HG03103 (cell line): Measurements from ENCODE around the gene SAMD4B.
"Not testable (repeated sequence)": the region's sequence is repeated elsewhere in the genome, so short reads cannot be mapped to it uniquely, and the experiment has no call there.

Source experiments
- ATAC-seq: cut with Tn5 transposase; IDR thresholded peaks from one replicate; pipeline ENCODE4 v1.9.1; 2021; ENCODE audit warnings: low read depth; ENCODE audit not compliant: unreplicated experiment

The SAMD4B gene

DNA sequence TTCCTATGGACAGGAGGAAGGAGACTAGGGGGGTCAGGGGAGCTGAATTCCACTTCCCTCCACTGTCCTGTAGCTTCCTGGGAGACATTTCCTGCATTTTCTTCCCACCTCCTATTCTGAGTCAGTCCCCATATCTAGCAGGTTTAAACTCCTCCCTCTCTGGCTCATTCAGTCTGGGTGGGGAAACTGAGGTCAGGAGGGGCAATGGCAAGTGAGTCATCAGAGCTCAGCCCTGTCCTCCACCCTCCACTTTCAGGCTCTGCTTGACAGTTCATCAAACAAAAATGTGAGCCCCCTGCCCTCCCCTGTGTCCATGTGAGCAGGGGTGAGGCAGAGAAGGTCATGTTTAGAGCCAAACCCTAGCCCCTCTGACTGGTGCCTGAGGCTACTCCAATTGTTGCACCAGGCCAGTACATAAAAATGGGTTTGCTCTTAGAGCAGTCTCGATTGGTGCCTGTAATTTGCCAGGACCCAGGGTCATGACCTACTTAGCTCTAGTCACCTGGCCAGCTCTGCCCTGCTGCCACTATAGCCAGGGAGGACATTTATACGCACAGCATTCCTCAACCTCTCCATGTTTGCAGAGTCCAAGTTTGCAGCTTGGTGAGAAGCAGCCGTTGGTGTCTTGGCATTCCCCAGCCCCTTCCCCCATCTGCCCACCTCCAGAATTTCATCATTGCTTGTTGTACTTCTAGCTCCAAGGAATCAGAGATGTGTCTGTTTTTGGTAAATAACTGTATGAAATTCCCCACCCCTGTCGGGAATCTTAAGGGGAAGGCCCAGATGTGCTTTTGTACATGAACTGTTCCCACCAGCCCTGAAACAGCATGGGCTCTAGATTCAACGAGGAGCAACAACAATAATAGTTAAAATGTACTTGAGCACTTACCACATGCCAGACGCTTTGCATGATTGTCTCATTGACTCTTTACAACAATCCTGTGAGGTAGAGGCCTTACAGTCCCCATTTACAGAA is 20.7 kb downstream of the SAMD4B start:
- ATAC-seq = no peak

DNA sequence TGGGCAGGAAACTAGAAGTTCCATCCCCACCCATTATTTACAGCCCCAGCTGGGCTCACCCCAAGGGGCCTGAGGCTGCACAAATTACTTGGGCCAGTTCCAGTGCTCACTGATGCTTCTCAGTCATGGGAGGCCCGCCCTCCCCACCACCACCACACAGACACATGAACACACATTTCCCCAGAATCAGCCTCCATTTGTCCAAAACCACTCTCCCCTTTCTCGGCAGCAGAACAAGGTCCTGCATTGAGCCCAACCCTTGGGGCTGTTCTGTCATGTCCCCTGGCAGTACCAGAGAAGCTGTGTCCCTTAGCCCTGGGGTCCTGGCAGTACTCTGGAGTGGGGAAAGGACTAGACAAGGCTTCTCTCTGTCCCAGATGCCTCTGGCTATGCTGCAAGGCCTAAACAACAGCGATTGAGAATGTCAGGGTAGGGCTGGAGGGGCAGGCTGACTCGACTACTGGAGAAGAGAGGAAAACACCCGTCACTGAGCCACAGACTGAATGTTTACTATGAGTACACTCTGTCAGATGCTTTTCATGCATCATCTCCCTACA is 21.8 kb downstream of the SAMD4B start:
- ATAC-seq = no peak

DNA sequence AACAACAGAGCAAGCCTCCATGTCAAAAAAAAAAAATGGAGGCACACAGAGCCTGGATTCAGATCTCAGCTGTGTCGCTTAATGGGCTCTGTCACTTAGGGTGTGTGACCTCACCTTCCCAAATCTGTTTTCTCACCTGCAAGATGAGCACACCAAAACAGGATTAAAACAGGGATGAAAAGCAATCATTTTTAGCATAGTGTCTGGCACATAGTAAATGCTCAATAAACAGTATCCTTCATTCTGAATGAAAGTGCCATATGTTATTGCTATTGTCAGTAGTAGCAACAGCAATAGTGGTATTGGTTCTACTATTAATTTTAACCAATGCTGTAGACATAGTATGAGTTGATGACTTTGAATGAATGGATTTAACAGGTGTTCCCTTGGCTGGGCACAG is 23.3 kb downstream of the SAMD4B start:
- no peak for ATAC-seq

DNA sequence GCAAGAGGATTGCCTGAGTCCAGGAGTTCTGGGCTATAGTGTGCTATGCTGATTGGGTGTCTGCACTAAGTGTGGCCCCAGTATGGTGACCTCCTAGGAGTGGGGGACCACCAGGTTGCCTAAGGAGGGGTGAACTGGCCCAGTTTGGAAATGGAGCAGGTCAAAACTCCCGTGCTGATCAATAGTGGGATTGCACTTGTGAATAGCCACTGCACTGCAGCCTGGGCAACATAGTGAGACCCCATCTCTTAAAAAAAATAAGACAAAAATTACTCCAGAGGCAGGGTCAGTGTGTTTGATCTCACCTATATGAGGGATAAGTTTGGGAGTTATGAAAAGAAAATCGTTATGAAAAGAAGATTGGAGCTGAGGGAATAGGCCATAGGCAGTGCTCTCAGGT is 27.0 kb downstream of the SAMD4B start:
- no peak for ATAC-seq

DNA sequence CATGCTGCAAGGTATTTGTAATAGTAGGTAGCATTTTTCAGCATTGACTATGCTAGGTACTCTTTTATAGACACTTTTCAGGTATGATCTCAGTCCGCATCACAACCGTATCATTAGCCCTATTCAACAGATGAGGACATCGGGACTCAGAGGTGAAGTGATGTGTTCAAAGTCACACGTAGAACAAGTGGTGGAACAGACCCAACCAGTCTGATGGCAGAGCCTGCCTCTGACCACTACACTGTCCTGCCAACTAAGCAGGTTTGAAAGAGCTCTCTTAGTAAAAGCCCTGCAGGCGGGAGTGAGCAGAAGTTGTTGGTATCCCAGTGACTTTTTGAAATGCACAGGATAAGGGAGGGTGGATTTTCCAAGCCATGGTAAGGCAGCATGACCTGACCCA is 28.5 kb downstream of the SAMD4B start:
- no peak for ATAC-seq

DNA sequence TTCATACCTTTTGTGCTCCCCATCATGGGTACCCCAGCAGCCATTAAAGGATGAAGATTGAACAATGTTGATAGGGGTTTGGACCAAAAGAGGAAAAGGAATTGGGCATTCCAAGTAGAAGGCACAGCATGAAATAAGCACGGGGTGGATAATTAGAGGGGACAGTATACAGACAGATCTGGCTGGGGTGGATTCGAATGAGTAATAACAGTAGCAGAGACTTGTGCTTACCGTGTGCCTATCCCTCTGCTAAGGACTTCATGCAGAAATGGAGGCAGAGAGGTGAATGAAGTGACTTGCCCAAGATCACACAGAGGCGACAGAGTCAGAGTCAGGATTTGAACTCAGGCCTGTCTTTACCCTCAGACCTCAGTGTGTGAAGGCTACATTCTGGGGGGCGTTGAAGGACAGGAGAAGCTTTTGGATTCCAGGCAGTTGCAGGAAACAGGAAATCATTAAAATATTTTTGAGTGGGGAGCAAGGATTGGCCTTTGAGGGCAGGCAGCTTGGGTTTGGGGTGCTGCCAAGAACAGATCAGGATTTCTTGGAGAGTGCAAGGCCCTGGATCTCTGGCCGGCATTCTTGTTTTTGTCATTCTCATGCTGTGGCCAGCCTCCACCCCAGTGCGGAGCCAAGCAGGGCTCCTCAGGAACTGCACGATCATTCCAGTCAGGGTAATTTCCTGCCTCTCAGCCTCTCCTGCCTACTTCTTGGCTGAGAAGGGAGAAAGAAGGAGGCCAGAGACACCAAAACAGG is 30.0 kb downstream of the SAMD4B start:
- ATAC-seq = no peak

DNA sequence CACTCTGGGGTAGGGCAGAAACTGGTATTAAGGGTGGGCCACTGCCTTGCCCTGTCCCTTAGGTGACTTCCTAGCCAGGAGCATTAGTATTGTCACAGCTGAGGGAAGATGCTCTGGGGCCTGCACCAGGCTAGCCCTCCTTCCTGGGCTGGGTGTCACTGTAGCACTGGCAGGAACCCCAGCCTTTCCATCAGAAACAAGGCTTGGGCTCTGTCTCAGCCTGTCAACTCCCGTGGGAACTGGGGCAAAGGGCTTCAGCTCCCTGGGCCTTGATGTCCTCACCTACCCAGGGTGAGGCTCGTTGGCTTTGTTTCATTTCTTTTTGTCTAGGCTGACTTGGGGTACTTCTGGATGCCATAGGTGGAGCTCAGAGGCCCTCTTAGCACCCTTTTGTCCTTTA is 30.7 kb downstream of the SAMD4B start:
- ATAC-seq = no peak

GRCh38 chr19:39375929-39376328 is 33.7 kb downstream of the SAMD4B start:
- no peak for ATAC-seq

GRCh38 chr19:39377373-39378362 is 35.4 kb downstream of the SAMD4B start:
- no peak for ATAC-seq

GRCh38 chr19:39379366-39379765 is 37.1 kb downstream of the SAMD4B start:
- not testable (repeated sequence) for ATAC-seq

GRCh38 chr19:39379865-39380396 is 37.7 kb downstream of the SAMD4B start:
- no peak for ATAC-seq

GRCh38 chr19:39380521-39381502 is 38.6 kb downstream of the SAMD4B start:
- no peak for ATAC-seq

- ATAC-seq = no peak
Measured at GRCh38 chr19:39381910-39382611, 39.8 kb downstream of the SAMD4B start.

- ATAC-seq = no peak
Measured at GRCh38 chr19:39382991-39383828, 41.0 kb downstream of the SAMD4B start.

GRCh38 chr19:39384839-39385568 is 42.8 kb downstream of the SAMD4B start:
- ATAC-seq = no peak

- ATAC-seq = no peak
Measured at GRCh38 chr19:39385629-39386411, 43.6 kb downstream of the SAMD4B start.
